CD4-positive, alpha-beta memory T cell (primary cell): ENCODE measurements around the gene GCLC. TPM values are rescaled to one million over a fixed set of nuclear protein-coding genes. Genes with fewer than 3 reads are reported as not detected.

Source experiments
- CTCF ChIA-PET: fragments of 350-600 bp; sonication (Branson Sonifier 250); formaldehyde crosslinking; loops from one replicate; lab custom pipeline; 2021; ENCODE audit warnings: inconsistent platforms; ENCODE audit not compliant: partially characterized antibody; lab: Charles Lee
- POLR2A ChIA-PET: fragments of 350-600 bp; sonication (Branson Sonifier 250); formaldehyde crosslinking; loops from one replicate; lab custom pipeline; 2021; ENCODE audit not compliant: partially characterized antibody; lab: Charles Lee
- DNase-seq, 5 donors: peaks; one replicate each; pipeline versions ENCODE4 v3.0.0 to v3.0.0-alpha.2; 2020 to 2022; ENCODE audit warnings: mixed read lengths in 1 of 5
- H3K27ac ChIP-seq: one replicate; pipeline ENCODE4 v1.7.0; 2013; ENCODE audit warnings: low read depth, low read length
- H3K27me3 ChIP-seq: 2 replicates; pipeline ENCODE4 v1.7.0; 2013; ENCODE audit warnings: mild to moderate bottlenecking, low read length, moderate library complexity; ENCODE audit not compliant: insufficient read depth
- H3K36me3 ChIP-seq: 2 replicates; pipeline ENCODE4 v1.7.0; 2013; ENCODE audit warnings: mild to moderate bottlenecking, low read length, moderate library complexity; ENCODE audit not compliant: insufficient read depth
- H3K4me1 ChIP-seq: 2 replicates; pipeline ENCODE4 v1.7.0; 2013; ENCODE audit warnings: mild to moderate bottlenecking, low read length, moderate library complexity; ENCODE audit not compliant: insufficient read depth
- H3K4me3 ChIP-seq, 2 donors: one replicate each; pipeline ENCODE4 v1.7.0; 2013; ENCODE audit warnings: low read length in 2 of 2, mild to moderate bottlenecking in 1 of 2
- H3K9me3 ChIP-seq, 2 donors: one replicate each; pipeline ENCODE4 v1.7.0; 2013; ENCODE audit warnings: low read length in 2 of 2, control low read depth in 1 of 2; ENCODE audit not compliant: control insufficient read depth in 1 of 2
- H3K27ac Mint-ChIP-seq, 7 donors: one replicate each; pipeline ENCODE4 v1.8.0; 2020 to 2021; ENCODE audit warnings: mixed read lengths in 7 of 7, mild to moderate bottlenecking in 6 of 7, inconsistent platforms in 3 of 7, moderate library complexity in 3 of 7
- H3K27me3 Mint-ChIP-seq, 2 donors: one replicate each; pipeline ENCODE4 v1.8.0; 2020 to 2021; ENCODE audit warnings: mixed read lengths in 2 of 2
- H3K36me3 Mint-ChIP-seq, 2 donors: one replicate each; pipeline ENCODE4 v1.8.0; 2020 to 2021; ENCODE audit warnings: mixed read lengths in 2 of 2, inconsistent platforms in 1 of 2, mild to moderate bottlenecking in 1 of 2
- H3K4me1 Mint-ChIP-seq, 4 donors: one replicate each; pipeline ENCODE4 v1.8.0; 2020 to 2021; ENCODE audit warnings: mixed read lengths in 4 of 4, mild to moderate bottlenecking in 1 of 4
- H3K4me3 Mint-ChIP-seq, 8 donors: one replicate each; pipeline ENCODE4 v1.8.0; 2020 to 2021; ENCODE audit warnings: mixed read lengths in 8 of 8, mild to moderate bottlenecking in 7 of 8, moderate library complexity in 6 of 8, inconsistent platforms in 3 of 8
- H3K9me3 Mint-ChIP-seq, 8 donors: one replicate each; pipeline ENCODE4 v1.8.0; 2020 to 2021; ENCODE audit warnings: mixed read lengths in 8 of 8, mild to moderate bottlenecking in 5 of 8, inconsistent platforms in 3 of 8, moderate library complexity in 1 of 8
- intact Hi-C: fragments of 100-400 bp; cut with micrococcal nuclease; formaldehyde crosslinking; loops from one replicate; pipeline ENCODE4 v1.15.1; 2023
- polyA plus RNA-seq, 2 donors: library from polyadenylated mRNA; unstranded; fragments of 300-500 nt; fragmentation: Illumina TruSeq; gene quantifications; one replicate each; pipeline ENCODE4 v1.2.3, GENCODE V29; 2021
- total RNA-seq, 2 experiments: library from RNA; stranded (reverse); gene quantifications; one replicate each; pipeline ENCODE4 v1.2.3, GENCODE V29; 2021

The GCLC gene
- total and polyA plus RNA-seq, 4 experiments from 2014 or later: 8.8 to 40.9 (median 25.0) TPM

DNA sequence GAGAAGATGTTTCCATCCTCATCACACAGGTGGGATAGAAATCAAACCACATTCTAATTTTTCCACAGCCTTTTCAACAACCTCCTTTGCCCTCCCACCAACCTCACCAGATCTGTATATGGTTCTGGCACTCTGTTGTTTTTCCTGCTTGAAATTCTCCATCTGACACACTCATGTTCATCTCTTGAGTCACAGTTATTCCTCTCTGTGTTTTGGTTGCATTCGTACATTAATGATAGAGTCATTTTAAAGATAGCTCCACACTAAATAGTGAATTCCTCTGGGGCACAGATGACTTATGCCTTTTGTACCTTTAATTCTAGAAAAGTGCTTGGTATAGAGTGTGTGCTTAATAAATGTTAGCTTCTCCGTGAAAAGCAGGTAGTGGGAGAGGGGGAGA lies 1.4 kb upstream of the GCLC start:
- H3K9me3 Mint-ChIP-seq: peaks cover 0 to 1% (median 0%) of the 10 kb centered on the region in 8 donors
- H3K36me3 Mint-ChIP-seq: peaks cover 0 to 4% of the 10 kb centered on the region in 2 donors
- H3K4me1 ChIP-seq: peaks cover 45% of the 10 kb centered on the region
- CTCF ChIA-PET: interaction anchor here (1.3 to 3.6 kb wide), 2 partner anchors 23 to 105 kb away, joined by 3 to 35 read pairs; no protein-coding TSS in a partner anchor
- intact Hi-C loops: loop anchor here (5.0 to 10.0 kb wide), 3 partner anchors 54 to 1121 kb away; partner anchors contain the start of genes EFHC1 and ELOVL5
- H3K4me3 Mint-ChIP-seq: peak overlapping the region; percentile 6 to 96 (median 57)
- H3K27ac ChIP-seq: no peak overlapping the region
- peaks cover 39 to 61% (median 52%) of the 10 kb centered on the region in 4 donors for H3K4me1 Mint-ChIP-seq
- no peaks in the 10 kb centered on the region for H3K27me3 ChIP-seq
- H3K4me3 ChIP-seq: no peak overlapping the region
- no peaks in the 10 kb centered on the region for H3K27me3 Mint-ChIP-seq
- no peaks in the 10 kb centered on the region for H3K36me3 ChIP-seq
- no peak for DNase-seq
- peak overlapping the region in 4 of 7 donors; percentile 26 to 82 (median 54) for H3K27ac Mint-ChIP-seq
- no peaks in the 10 kb centered on the region for H3K9me3 ChIP-seq
- POLR2A ChIA-PET: interaction anchor here (0.9 kb wide), 1 partner anchor 106 kb away, joined by 3 read pairs; no protein-coding TSS in a partner anchor

DNA sequence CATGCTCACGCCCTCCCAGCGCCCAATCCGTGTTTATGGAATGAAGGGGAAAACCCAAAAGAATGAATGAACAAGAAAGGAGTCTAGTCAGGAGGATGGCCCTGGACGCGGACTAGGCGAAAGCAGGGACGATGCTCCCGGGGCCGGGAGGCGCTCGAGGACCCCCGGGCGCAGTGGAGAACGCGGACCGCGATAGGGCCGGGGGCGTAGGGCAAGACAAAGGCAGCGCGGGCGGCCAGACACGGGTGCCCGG lies 758 bp downstream of the GCLC start:
- peaks cover 4 to 8% of the 10 kb centered on the region in 2 donors for H3K36me3 Mint-ChIP-seq
- peak overlapping the region; percentile 79 to 96 (median 87) for H3K27ac Mint-ChIP-seq
- peak overlapping the region; percentile 61 to 63 for H3K4me3 ChIP-seq
- H3K4me3 Mint-ChIP-seq: peak overlapping the region; percentile 91 to 99 (median 98)
- no peaks in the 10 kb centered on the region for H3K9me3 Mint-ChIP-seq
- H3K4me1 Mint-ChIP-seq: peaks cover 48 to 77% (median 63%) of the 10 kb centered on the region in 4 donors
- H3K27ac ChIP-seq: peak overlapping the region; percentile 59
- no peaks in the 10 kb centered on the region for H3K27me3 Mint-ChIP-seq
- DNase-seq: peak in 1 of 5 donors; percentile 31
- intact Hi-C loops: loop anchor here (2.0 to 10.0 kb wide), 3 partner anchors 107 to 1119 kb away; partner anchors contain the start of genes EFHC1 and TRAM2
- peaks cover 51% of the 10 kb centered on the region for H3K4me1 ChIP-seq
- ChIA-PET POLR2A (interaction anchor here (1.0 to 2.8 kb wide), 4 partner anchors 103 to 250 kb away, joined by 3 to 23 read pairs (median 14); partner anchors contain the start of gene LRRC1), CTCF (interaction anchor here (0.9 to 3.7 kb wide), 7 partner anchors 10 to 184 kb away, joined by 3 to 38 read pairs (median 5); no protein-coding TSS in a partner anchor)
- H3K36me3 ChIP-seq: no peaks in the 10 kb centered on the region
- H3K27me3 ChIP-seq: no peaks in the 10 kb centered on the region
- no peaks in the 10 kb centered on the region for H3K9me3 ChIP-seq

DNA sequence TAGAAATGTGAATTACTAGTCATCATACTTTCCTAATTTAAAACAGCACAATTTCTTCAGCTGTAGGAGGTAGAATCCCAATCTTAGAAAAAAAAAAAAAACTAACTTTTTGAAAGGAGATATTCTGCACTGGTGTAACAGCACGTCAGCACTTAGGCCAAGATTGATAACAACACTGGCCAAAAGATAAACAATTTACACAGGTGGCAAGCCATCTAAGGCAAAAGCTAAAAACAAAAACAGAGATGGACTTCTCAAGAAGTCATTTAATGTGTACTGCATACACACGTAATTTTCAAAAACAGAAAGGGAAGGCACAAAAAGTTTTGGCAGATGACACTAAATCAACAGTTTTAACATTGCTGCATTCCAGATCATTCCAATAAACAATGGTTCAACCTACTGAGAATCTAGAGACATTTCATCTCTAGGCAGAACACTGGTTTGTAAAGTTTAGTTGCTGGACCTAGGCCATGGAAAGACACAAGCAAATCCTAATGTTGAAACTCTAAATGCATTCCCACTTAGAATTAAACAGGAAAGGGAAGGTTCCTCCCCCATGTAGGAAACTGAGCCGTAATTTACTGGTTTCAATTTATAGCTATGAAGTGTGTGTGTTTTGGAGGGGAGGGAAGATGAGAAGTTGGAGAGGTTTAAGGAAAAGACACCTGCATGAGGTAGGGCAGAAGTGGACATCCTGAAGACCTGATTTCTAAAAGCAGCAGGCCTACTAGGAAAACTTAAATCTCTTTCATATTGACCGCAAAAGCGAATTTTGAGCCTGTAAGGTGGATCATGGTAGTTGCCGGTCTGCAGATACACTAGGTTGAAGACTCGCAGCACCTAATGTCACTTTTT lies 1.3 kb downstream of the GCLC start:
- ChIA-PET CTCF (interaction anchor here (0.6 to 3.7 kb wide), 11 partner anchors 9 to 185 kb away, joined by 3 to 38 read pairs (median 4); no protein-coding TSS in a partner anchor), POLR2A (interaction anchor here (1.0 to 2.8 kb wide), 4 partner anchors 104 to 251 kb away, joined by 3 to 23 read pairs (median 14); partner anchors contain the start of gene LRRC1)
- no peak for DNase-seq
- peak overlapping the region; percentile 59 for H3K27ac ChIP-seq
- Mint-ChIP-seq H3K27me3 (no peaks in the 10 kb centered on the region), H3K9me3 (no peaks in the 10 kb centered on the region), H3K27ac (peak overlapping the region; percentile 79 to 96 (median 87)), H3K36me3 (peaks cover 4 to 10% of the 10 kb centered on the region in 2 donors), H3K4me3 (peak overlapping the region; percentile 91 to 99 (median 98)), H3K4me1 (peaks cover 49 to 81% (median 66%) of the 10 kb centered on the region in 4 donors)
- no peaks in the 10 kb centered on the region for H3K27me3 ChIP-seq
- intact Hi-C loops: loop anchor here (2.0 to 10.0 kb wide), 3 partner anchors 107 to 1119 kb away; partner anchors contain the start of genes EFHC1 and TRAM2
- peaks cover 50% of the 10 kb centered on the region for H3K4me1 ChIP-seq
- peak overlapping the region; percentile 61 to 63 for H3K4me3 ChIP-seq
- no peaks in the 10 kb centered on the region for H3K9me3 ChIP-seq
- H3K36me3 ChIP-seq: no peaks in the 10 kb centered on the region

DNA sequence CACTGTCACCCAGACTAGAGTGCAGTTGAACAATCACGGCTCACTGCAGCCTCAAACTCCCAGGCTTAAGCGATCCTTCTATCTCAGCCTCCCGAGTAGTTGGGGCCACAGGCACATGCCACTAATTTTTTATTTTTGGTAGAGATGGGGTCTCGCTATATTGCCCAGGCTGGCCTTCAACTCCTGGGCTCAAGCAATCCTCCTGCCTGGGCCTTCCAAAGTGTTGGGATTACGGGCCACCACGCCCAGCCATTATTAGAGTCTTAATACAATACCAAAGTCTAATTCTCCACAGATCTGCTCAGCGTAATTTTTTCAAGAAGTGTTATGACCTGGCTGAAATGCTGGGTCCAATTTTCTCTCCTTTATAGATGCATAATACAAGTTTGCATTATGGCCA lies 3.0 kb downstream of the GCLC start:
- CTCF ChIA-PET: interaction anchor here (0.8 to 3.7 kb wide), 4 partner anchors 11 to 187 kb away, joined by 3 to 12 read pairs (median 3); no protein-coding TSS in a partner anchor
- Histone ChIP-seq H3K36me3 (no peaks in the 10 kb centered on the region), H3K9me3 (no peaks in the 10 kb centered on the region), H3K27ac (no peak overlapping the region), H3K4me3 (no peak overlapping the region), H3K4me1 (peaks cover 36% of the 10 kb centered on the region), H3K27me3 (no peaks in the 10 kb centered on the region)
- POLR2A ChIA-PET: no interaction called here
- no peak for DNase-seq
- Mint-ChIP-seq H3K9me3 (no peaks in the 10 kb centered on the region), H3K4me3 (peak overlapping the region in 5 of 8 donors; percentile 10 to 50 (median 20)), H3K27ac (no peak overlapping the region), H3K27me3 (no peaks in the 10 kb centered on the region), H3K36me3 (peaks cover 4 to 10% of the 10 kb centered on the region in 2 donors), H3K4me1 (peaks cover 45 to 72% (median 57%) of the 10 kb centered on the region in 4 donors)
- intact Hi-C loops: loop anchor here (10.0 kb wide), 1 partner anchor 1117 kb away; the partner anchor contains the start of gene EFHC1

DNA sequence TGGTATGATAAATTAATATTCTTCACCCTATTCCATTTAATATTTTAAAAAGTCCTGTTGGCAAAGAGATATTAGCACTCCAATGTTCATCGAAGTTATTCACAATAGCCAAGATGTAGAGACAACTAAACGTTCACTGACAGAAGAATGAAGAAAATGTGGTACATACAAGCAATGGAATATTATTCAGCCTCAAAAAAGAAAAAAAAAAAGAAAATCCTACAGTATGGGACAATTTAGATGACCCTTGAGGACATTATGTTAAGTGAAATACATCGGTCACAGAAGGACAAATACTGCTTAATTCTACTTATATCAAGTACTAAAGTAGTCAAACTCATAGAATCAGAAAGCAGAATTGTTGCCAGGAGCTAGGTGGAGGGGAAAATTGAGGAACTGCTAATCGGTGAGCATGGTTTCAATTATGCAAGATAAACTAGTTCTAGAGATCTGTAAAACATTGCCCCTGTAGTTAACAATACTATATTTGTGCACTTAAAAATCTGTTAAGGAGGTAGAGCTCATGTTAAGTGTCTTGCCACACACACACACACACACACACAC lies 4.7 kb downstream of the GCLC start:
- Mint-ChIP-seq H3K9me3 (no peaks in the 10 kb centered on the region), H3K4me1 (peaks cover 41 to 71% (median 52%) of the 10 kb centered on the region in 4 donors), H3K27ac (no peak overlapping the region), H3K27me3 (no peaks in the 10 kb centered on the region), H3K36me3 (peaks cover 4 to 10% of the 10 kb centered on the region in 2 donors), H3K4me3 (no peak overlapping the region)
- no peaks in the 10 kb centered on the region for H3K27me3 ChIP-seq
- H3K27ac ChIP-seq: no peak overlapping the region
- intact Hi-C loops: loop anchor here (10.0 kb wide), 1 partner anchor 1115 kb away; the partner anchor contains the start of gene EFHC1
- no peak for DNase-seq
- H3K4me3 ChIP-seq: no peak overlapping the region
- no peaks in the 10 kb centered on the region for H3K9me3 ChIP-seq
- ChIA-PET CTCF (interaction anchor here (0.6 to 0.7 kb wide), 2 partner anchors 8 to 112 kb away, joined by 3 read pairs; no protein-coding TSS in a partner anchor), POLR2A (no interaction called here)
- no peaks in the 10 kb centered on the region for H3K36me3 ChIP-seq
- peaks cover 34% of the 10 kb centered on the region for H3K4me1 ChIP-seq

DNA sequence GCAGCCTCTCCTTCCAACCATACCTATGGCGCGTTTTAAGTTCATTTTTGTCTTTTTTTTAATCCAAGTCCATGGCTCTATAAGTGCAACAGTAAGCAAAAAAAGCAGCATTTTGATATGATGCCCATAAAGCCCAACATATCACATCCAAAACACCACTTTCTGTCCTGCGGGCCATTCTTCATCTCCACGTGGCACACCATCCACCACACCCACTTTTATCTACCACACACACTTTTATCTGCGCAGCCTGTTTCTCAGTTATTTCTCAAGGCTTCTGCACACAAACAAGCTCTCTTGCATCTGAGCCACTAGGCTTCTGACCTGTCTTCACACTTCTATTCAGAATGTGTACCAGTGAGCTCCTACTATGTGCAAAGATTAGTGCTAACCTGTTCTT lies 5.3 kb downstream of the GCLC start:
- Histone ChIP-seq H3K27ac (no peak overlapping the region), H3K36me3 (no peaks in the 10 kb centered on the region), H3K27me3 (no peaks in the 10 kb centered on the region), H3K4me1 (peaks cover 31% of the 10 kb centered on the region), H3K9me3 (no peaks in the 10 kb centered on the region), H3K4me3 (no peak overlapping the region)
- no peaks in the 10 kb centered on the region for H3K9me3 Mint-ChIP-seq
- POLR2A ChIA-PET: no interaction called here
- DNase-seq: no peak
- peaks cover 37 to 67% (median 47%) of the 10 kb centered on the region in 4 donors for H3K4me1 Mint-ChIP-seq
- no peaks in the 10 kb centered on the region for H3K27me3 Mint-ChIP-seq
- H3K4me3 Mint-ChIP-seq: no peak overlapping the region
- CTCF ChIA-PET: no interaction called here
- H3K27ac Mint-ChIP-seq: no peak overlapping the region
- intact Hi-C loops: no loop called here
- peaks cover 4 to 10% of the 10 kb centered on the region in 2 donors for H3K36me3 Mint-ChIP-seq
